ENCODE results near the gene EIF4E. TPM values are rescaled to one million over a fixed set of nuclear protein-coding genes. Genes with fewer than 3 reads are reported as not detected.
"Not testable (repeated sequence)": the region's sequence is repeated elsewhere in the genome, so short reads cannot be mapped to it uniquely, and the experiment has no call there.

EIF4E gene, protein sequence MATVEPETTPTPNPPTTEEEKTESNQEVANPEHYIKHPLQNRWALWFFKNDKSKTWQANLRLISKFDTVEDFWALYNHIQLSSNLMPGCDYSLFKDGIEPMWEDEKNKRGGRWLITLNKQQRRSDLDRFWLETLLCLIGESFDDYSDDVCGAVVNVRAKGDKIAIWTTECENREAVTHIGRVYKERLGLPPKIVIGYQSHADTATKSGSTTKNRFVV
- 163 and 195 TPM in 2 replicates for total RNA-seq (2014; rRNA removed)
- polyA plus RNA-seq (2012) = 49.7 TPM

DNA sequence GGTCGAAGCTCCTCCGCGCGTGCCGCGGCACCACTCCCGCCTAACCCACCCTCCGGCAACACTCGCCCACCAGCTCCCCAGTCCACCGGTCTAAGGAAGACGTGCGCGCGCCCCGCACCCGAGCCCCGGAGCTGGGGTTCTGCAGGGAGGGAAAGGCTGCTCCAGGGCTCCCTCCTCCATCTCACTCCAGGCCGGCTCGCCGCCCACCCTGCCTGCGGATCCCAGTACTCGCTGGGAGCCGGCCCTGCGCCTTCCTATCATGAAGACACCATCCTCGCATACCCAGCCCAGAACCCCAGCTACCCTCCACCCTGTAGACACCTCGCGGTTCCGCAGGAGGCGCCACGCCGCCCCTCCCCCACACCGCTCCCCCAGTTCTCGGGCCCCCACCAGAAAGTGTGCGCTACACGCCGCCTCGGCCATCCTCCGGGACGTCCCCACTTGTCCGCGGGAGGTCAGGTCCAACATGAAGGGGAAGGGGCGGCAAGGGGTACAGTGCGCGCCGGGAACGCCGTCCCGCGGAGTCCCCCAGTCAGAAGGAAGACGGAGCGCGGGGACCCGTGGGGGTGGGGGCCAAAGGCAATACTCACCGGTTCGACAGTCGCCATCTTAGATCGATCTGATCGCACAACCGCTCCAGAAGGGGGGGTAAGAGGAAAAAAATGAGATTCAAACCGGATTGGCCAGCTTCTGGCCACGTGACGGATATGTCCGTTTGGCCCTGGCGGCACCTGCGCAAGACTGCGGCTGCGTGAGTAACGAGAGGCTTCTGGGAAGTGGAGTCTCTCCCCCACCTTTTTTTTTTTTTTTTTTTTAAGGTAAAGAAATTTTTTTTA is at the start of gene EIF4E:
EIF4E (minus strand) TSS at position 629 of the 836 bp plus-strand sequence; CDS start at position 608, 21 bp downstream.
- DNase-seq (ENCODE audit: low read depth) = peak; percentile 99

DNA sequence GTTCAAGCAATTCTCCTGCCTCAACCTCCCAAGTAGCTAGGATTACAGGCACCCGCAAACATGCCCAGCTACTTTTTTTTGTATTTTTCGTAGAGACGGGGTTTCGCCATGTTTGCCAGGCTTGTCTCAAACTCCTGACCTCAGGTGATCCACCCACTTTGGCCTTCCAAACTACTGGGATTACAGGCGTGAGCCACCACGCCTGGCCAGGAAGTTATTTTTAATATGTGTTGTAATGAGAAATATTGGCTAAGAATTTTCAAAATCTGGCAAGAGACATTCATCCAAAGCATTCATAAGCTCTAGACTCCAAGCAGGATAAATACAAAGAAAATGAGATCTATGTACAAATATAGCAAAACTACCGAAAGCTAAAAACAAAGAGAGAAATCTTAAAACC is 48.6 kb upstream of the EIF4E start:
- DNase-seq (ENCODE audit: low read depth) = no peak

DNA sequence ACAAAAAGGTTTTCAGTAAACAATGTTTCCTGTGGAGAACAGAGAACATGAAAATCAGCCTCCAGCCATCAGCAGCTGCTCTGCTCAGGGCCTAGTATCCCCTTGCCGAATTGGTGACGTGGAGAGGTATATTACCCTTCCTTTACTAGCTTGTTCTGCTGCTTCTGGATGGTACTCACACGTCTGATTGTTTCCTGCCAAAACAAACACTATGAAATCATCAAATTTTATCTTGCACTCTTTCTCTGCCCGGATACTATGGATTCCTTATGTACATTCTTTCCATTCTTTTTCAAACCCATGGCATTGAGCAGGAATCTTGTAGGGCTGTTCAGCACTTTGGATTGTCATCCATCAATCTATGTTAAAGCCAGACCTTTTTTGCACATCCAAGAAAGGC is 47.8 kb upstream of the EIF4E start:
- no peak for DNase-seq (ENCODE audit: low read depth)

DNA sequence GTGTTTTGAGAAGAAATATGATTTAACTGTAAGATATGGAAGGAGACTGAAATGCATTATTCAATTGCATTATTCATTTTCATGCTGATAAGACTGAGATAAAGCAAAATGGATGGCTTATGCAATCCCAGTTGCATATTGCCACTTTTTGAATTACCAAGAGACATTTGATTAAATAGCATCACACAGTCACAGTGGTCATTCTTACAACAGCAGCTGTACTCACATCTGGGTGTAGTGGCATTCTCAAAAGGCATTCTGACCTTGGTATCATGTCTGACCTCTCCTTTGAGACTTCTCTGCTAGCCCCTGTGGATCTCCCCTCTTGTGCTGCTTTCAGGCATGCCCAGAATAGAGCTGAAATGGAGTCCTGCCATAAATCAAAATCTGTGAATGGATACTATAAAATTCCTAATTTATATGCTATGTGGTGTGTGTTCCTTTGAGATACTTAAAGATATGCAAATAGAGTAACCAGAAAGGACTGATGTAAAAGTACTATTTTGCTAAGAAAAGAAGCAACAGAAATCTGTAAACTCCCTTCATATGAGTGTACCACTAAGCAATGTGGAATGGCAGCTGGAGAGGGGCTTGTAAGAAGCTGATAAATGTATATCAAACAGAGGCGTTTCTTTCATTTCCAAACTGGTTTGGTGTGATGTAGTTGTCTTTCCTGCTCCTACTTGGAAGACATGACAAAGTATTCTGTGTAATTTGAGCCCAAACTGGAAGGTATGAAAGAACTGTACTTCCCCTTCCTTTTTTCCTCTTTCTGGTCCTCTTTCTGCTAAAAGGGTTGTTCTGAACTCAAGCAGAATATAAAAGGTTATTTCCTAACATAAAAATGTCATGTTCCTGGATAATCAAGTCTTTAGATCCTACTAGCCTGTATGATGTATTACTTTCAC is 41.2 kb upstream of the EIF4E start:
- no peak for DNase-seq (ENCODE audit: low read depth)

DNA sequence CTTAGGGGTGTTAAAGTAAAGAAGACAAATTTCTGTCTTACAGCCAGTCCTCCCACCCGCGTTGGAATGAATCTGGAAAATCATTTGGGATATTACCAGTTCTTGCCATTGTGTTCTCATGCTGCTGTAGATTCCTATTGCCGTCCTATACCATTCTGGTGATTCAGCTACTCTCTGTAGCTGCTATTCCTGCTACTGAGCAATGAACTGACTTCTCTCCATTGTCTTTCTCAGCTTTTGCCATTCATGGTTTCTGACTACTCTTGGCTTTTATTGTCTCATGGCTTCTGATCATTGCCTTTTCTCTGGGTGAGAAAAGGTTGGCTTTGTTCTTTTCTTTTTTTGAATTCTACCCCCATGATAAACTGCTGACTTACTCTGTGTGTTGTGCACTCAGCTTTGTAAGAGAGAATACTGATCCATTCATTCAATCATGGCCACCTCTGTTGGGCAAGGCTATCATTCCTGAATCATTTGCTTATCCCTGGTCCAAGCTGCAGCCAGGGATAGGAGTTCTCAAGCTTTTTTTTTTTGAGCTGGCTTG is 38.9 kb upstream of the EIF4E start:
- no peak for DNase-seq (ENCODE audit: low read depth)

DNA sequence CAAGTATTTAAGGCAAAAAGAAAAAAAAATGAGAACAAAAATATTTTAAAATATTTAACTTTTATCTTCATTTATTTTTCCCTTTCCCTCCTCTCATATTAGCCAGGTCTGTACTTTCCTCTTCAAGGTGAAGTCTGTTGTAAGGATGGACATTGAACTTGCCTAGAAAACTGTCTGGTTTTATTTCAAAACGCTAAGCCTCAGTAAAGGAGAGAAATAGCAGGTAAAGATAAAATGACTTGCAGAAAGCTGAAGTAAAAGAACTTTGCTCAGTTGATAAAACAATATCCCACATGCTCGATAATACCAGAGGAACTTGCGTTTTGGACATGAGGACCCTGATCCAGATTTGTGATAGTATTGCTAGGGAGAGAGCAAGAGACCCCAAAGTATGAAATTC is 38.0 kb upstream of the EIF4E start:
- DNase-seq (ENCODE audit: low read depth) = no peak

DNA sequence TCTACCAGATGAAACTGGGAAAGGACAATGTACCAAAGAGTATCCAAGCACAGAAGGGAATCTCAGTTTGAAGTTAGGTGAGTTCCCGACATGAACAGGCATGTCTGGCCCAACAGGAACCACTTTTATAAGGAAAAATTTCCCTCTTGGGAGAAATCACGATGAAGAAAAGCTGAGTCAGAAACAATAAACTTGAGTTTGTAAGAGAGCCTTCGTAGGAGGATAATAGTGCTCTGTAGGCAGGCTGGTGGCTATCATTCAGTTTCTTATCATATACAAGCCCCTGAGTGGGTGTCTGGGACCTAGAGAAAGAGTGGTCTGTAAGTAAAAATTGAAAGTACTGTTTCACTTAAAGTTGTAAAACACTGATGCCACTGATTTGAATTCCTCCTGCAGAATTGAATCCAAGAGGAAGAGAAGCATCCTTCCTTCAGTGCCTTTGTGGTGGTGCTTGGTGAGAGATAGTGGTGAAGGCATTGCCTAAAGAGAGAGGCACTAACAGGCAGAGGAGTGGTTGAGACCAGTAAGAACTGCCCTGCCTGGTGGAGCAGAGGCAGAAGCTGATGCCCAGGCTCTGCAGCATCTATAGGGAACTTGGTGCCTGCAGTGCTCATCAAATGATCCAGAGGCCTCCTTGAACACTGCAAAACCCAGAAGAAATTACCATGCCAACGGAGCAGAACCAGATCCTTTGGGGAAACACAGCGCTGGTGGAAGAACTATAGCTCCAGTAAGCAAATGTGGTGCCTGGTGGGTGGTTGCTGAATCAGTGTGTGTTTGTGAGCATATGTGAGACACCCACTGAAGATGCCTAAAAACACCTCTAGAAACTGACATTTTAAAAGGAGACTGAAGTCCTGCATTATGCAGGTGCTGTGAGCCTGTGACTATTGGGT is 34.9 kb upstream of the EIF4E start:
- DNase-seq (ENCODE audit: low read depth) = peak; percentile 13

DNA sequence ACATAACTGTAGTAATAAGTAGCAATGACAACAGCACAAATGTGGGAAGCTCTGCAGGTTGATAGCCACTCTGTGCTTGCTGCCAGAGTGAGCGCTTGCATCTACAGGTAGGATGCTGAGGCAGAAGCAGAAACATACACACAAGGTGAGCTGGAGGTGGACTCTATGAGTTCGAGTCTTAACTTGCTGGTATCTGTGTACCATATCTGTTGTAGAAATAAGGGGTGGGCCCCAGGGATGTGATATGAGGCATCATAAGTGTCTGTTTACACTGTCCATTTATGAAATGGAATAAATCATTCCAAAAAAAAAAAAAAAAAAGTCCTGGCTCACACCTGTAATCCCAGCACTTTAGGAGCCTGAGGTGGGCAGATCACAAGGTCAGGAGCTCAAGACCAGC is 32.8 kb upstream of the EIF4E start:
- no peak for DNase-seq (ENCODE audit: low read depth)

DNA sequence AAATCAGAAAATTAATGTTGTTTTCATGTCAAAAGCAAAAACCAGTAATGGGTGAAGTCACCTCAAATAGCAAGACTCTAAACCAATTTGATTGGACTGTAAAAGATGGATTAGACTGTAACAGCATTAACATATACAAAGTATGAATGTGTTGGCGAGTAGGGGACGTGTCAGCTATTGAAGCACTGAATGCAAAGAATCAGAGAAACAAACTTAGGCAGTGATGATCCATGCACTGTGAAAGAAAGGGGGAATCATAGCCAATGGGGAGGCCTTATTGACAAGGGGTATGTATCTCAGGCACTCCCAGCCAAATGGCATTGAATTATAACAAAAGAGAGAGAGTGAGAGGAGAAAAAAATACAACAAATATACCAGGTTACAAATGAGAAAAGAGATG is 30.5 kb upstream of the EIF4E start:
- no peak for DNase-seq (ENCODE audit: low read depth)

DNA sequence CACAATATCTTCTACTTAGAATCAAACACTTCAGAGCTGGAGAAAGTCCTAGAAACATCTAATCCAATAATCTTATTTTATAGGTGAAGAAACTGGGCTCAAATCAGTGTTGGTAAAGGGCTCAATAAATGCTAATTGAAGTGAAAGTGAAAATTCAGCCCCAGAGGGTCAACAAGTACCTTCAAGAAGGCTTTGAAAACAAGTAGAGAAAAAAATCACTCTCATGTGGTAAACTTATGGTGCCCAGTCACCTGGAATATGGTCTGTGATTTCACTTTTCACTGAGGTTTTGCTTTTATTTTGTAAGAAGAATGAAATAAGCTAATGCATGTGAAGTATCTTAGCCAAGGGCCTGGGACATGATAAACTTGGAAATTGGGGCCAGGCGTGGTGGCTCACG is 29.1 kb upstream of the EIF4E start:
- DNase-seq (ENCODE audit: low read depth) = no peak

DNA sequence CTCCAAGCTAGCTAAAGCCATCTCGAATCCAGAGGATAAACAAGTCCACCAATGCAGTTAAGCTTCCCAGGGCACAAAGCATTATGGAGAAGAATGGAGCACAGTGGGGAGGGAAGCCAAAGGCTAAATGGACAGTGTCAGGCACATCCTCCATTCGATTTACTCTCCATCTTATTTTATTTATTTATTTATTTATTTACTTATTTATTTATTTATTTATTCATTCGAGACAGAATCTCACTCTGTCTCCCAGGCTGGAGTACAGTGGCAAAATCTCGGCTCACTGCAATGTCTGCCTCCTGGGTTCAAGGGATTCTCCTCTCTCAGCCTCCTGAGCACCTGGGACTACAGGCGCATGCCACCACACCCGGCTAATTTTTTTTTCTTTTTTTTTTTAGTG is 26.3 kb upstream of the EIF4E start:
- no peak for DNase-seq (ENCODE audit: low read depth)

DNA sequence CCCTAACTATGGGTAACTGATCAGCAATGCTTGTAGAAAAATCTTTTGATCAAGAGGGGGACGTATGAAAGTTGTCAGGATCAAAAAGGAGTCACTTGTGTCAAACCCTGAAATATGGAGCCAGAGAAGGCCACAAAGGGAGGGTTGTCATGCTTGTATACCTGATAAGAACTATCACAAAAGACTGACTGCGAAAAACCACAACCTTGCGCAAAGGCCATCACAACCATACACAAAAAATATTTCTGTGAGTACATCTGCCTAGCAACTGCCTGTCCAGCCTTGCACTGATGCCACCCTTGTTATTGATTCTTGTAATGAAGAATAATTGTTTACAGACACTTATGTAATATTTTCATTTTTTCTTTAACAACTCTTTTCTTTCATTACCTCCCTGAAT is 22.8 kb upstream of the EIF4E start:
- DNase-seq (ENCODE audit: low read depth) = no peak

DNA sequence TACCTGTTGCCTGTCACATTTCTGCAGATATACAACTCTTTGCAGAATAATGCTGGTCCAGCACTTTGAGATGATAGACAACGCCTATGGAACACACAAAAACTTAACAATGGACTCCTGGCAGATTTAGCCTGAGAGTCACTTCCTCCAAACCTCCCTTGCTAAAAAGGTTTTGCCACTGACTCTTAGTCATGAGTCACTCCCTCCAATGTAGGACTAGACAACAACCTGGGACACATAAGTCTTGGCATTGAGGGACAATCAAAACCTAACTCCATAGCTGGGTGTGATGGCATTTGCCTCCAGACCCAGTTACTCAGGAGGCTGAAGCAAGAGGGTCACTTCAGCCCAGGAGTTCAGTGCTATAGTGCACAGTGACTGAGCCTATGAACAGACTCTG is 22.0 kb upstream of the EIF4E start:
- peak; percentile 9 for DNase-seq (ENCODE audit: low read depth)

DNA sequence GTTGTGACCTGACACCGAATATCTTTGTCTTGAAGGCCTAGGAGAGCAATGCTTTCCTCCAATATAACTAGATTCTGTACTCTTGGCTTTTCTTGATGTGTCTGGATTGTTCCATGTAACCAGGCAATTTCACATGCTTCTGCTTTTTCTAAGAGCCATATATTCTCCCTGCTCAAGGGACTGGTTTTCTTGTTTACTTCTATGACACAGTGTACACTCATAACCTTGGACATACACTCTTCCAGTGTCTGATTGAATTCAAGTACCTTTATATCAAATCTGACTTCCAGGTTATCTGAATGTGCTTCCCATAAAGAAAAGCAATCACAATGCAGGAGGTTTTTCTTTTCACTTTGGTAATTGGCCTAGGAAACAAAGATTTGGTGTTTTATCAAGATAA is 17.4 kb upstream of the EIF4E start:
- DNase-seq (ENCODE audit: low read depth) = no peak

DNA sequence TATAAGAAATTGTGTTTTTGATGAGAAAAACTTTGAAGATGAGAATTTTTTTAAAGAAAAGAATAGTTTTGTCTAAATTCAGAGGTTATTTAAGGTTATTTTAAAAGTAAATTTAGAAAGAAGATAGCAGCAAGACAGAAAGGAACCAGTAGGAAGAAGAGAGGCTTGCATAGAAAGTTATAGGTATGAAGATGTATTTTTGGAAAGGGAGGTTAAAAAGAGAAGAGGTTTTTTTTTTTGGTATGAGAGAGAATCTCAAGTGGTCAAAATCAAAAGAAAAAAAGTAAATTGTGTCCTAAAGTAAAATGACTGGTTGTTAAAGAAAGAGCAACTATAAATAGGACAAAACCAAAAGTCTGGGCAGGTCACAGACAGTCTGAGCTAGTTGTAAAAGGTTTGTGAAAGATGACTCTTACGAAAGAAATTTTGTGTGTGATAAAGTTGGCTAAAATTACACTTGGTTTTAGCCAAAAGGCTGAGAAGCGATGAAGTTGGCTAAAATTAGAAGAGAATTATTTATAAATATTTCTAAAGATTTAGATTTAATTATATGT is 16.4 kb upstream of the EIF4E start:
- DNase-seq (ENCODE audit: low read depth) = peak; percentile 8

DNA sequence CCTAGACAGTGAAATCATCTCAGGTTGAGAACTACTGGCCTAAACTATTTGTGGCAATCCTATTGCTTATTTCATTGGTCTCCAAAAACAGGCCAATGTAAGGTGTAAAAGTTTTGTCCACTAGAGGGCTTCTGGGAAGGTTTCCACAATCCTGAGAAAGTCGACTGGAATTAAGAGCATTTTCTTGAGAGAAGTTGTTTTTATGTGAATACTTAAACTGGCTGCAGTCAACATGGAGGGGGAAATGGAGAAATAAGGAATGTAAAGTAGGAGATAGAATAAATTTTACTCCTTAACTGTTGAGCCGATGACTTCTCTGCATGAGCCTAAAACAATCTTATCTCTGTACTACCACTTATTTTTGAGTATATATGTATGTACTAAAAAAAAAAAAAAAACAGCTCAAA is 11.0 kb upstream of the EIF4E start:
- peak; percentile 71 for DNase-seq (ENCODE audit: low read depth)

DNA sequence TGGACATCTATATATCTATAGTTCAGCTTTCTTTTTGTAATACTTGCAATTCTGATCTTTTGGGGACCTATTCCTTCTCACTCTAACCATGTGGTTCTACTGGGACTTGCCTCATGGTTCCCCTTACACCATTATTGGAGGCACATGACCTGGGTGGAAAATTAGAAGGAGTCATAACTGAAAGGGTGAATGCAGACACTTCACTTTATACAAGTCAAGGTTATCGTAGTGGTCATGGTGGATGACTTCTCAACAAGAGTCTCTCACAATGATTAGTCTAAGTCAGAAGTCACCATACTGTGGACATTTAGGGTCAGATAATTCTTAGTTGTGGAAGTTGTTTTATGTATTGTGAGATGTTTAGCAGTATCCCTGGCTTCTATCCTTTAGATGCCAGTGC is 10.5 kb upstream of the EIF4E start:
- no peak for DNase-seq (ENCODE audit: low read depth)

DNA sequence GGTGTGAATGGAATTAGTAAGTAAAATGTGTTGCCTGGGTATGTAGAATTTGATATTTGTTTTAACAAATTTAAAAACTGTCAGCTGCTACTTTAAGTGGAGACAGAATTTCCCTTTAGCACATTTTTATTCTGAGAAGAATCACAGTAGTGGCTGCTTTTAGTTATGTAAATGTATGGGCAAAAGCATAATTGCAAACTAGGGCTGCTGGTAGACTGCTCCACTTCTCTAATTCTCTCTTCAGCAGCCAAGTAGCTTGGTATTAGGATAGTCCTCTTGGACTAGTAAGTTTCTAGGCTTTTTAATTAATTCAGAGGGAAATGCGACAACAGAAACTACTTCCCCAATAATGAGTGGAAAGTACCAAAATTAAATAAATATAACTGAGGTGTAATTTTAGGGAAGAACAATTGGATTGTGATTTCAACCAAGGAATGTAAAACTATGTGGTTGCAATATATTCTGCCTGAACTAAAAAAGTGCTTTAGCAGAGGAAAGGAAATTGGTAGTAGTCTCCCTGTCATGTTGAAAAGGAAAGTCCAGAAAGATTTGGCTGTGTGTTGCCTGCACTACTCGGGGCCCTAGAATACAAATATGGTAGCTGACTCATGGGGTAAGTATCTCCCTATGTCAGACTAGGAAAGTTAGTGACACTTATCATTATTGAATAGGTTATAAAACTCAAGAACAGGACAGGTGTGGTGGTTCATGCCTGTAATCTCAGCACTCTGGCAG is 9.2 kb upstream of the EIF4E start:
- DNase-seq (ENCODE audit: low read depth) = peak; percentile 42

DNA sequence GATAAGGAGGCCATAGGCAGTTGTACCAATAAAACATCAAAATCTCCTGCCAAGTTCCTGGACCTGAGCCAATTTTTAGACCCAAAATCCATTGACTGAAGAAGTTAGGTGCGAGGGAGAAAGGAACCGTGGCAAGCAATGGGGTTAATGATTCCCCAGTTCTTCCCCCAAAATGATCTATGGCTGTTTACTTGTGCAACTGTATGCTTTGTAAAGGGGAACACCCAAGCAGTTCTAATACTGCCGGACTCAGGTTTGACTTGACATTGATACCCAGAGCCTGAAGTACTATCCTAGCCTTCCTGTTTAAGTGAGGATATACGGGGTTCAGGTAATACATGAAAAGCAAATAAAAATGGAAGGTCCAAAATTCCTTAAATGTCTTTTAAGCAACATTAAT is 6.7 kb upstream of the EIF4E start:
- DNase-seq (ENCODE audit: low read depth) = no peak

DNA sequence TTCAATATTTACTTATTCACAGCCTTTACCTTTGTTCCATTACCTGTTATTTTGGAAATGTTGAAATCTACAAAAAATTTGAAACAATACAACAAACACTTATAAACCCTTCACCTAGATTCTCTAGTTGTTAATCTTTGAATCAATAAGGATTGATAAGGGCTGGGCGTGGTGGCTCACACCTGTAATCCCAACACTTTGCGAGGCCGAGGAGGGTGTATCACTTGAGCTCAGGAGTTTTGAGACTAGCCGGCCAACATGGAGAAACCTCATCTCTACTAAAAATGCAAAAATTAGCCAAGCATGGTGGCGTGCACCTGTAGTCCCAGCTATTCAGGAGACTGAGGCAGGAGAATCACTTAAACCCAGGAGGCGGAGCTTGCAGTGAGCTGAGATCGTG is 5.9 kb upstream of the EIF4E start:
- not testable (repeated sequence) for DNase-seq (ENCODE audit: low read depth)

Data from LHCN-M2 (cell line).